ENCODE results near the gene ZC3H12A.
A peak's percentile ranks its signal among the peaks of the same experiment; 100 is the strongest.

ZC3H12A gene

GRCh38 chr1:37479255-37480124 is 5.1 kb downstream of the ZC3H12A start:
- peak overlapping the region; percentile 99 for H3K27ac ChIP-seq
- TF ChIP-seq, protein P1, sequence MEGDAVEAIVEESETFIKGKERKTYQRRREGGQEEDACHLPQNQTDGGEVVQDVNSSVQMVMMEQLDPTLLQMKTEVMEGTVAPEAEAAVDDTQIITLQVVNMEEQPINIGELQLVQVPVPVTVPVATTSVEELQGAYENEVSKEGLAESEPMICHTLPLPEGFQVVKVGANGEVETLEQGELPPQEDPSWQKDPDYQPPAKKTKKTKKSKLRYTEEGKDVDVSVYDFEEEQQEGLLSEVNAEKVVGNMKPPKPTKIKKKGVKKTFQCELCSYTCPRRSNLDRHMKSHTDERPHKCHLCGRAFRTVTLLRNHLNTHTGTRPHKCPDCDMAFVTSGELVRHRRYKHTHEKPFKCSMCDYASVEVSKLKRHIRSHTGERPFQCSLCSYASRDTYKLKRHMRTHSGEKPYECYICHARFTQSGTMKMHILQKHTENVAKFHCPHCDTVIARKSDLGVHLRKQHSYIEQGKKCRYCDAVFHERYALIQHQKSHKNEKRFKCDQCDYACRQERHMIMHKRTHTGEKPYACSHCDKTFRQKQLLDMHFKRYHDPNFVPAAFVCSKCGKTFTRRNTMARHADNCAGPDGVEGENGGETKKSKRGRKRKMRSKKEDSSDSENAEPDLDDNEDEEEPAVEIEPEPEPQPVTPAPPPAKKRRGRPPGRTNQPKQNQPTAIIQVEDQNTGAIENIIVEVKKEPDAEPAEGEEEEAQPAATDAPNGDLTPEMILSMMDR (conservative IDR thresholded peaks at IDR 0.05): no peak

- TF ChIP-seq, protein P1 (conservative IDR thresholded peaks at IDR 0.05): no peak
Measured at GRCh38 chr1:37480125-37480466, 5.7 kb downstream of the ZC3H12A start.

GRCh38 chr1:37480581-37481288 is 6.4 kb downstream of the ZC3H12A start:
- TF ChIP-seq, protein P1 (conservative IDR thresholded peaks at IDR 0.05): no peak
- peak overlapping the region; percentile 99 for H3K27ac ChIP-seq

More at GRCh38 chr1:37480125-37480466, 5.7 kb downstream of the ZC3H12A start:
- H3K27ac ChIP-seq: peak overlapping the region; percentile 99

GRCh38 chr1:37481289-37482003 is 7.1 kb downstream of the ZC3H12A start:
- TF ChIP-seq, protein P1 (conservative IDR thresholded peaks at IDR 0.05): no peak
- H3K27ac ChIP-seq: peak overlapping the region; percentile 99

DNA sequence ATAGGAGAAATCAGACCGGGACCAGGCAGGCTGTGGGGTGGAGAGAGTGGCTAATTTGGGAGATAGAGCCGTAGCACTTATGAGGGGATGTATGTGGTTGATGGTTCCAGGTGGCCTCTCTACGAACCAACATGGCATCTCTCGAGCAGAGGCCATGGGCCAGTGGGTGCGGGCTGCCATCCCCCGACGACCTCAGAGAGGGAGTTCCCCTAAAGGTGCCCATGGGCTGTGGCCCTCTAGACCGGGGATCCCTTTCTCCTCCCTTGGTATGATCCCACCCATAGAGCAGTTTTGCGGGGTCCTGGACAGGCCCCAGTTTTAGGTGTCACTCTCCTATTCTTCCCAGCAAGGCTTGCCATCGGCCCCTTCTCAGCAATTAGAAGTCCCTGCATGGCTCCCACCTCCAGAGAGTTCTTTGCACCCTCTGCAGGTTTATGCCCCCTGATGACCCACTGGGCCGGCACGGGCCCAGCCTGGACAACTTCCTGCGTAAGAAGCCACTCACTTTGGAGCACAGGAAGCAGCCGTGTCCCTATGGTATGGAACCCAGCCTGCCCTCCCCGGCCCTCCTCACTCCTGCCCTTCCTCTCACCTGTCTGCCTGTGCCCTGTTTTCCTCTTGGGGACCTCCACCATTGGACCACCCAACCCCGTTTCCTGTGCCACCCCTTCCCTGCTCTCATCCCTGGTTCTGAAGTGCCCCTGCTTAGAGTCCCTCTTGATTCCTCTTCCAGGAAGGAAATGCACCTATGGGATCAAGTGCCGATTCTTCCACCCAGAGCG is 7.8 kb downstream of the ZC3H12A start:
- TF ChIP-seq, protein P1 (conservative IDR thresholded peaks at IDR 0.05): no peak
- peak overlapping the region; percentile 99 for H3K27ac ChIP-seq

DNA sequence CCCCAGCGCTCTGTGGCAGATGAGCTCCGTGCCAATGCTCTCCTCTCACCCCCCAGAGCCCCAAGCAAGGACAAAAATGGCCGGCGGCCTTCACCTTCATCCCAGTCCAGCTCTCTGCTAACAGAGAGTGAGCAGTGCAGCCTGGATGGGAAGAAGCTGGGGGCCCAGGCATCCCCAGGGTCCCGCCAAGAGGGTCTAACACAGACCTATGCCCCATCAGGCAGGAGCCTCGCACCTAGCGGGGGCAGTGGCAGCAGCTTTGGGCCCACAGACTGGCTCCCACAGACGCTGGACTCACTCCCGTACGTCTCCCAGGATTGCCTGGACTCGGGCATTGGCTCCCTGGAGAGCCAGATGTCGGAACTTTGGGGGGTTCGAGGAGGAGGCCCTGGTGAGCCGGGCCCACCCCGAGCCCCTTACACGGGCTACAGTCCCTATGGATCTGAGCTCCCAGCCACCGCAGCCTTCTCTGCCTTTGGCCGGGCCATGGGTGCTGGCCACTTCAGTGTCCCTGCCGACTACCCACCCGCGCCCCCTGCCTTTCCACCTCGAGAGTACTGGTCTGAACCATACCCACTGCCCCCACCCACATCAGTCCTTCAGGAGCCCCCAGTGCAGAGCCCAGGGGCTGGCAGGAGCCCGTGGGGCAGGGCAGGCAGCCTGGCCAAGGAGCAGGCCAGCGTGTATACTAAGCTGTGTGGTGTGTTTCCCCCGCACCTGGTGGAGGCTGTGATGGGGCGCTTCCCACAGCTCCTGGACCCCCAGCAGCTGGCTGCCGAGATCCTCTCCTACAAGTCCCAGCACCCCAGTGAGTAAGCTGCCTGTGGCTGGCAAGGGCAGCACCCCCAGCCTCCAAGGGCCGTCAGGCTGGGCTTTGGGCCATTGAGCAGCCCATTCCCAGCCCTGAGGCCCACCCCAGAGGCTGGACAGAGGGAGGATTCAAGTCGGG is 8.7 kb downstream of the ZC3H12A start:
- H3K27ac ChIP-seq: peak overlapping the region; percentile 99
- TF ChIP-seq, protein P1 (conservative IDR thresholded peaks at IDR 0.05): no peak

Measured in VCaP (cell line).